ENCODE results near the gene MAPK10. TPM values are rescaled to one million over a fixed set of nuclear protein-coding genes. Genes with fewer than 3 reads are reported as not detected.

Gene MAPK10
- total RNA-seq, 1 donor from 2014 or later: 19.2 TPM

DNA sequence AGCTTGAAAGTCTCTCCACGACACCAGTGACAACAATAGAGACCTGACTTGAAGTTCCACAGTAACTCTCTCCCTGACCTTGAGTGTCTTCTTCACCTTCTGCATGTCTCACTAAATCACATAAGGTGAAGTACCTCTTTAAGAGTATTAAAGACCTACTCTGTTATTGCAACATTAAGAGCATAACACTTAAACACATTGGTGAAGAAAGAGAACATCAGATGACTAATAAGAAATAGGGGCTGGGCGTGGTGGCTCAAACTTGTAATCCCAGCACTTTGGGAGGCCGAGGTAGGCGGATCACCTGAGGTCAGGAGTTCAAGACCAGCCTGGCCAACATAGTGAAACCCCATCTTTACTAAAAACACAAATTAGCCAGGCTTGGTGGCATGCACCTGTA, 33.9 kb upstream of the MAPK10 start:
- no peaks in the 10 kb centered on the region for H3K4me1 Mint-ChIP-seq (ENCODE audit: unreplicated experiment)
- H3K36me3 Mint-ChIP-seq (ENCODE audit: unreplicated experiment): no peaks in the 10 kb centered on the region
- DNase-seq (ENCODE audit: extremely low spot score, unreplicated experiment): no peak
- H3K27me3 Mint-ChIP-seq (ENCODE audit: unreplicated experiment): peaks cover 3% of the 10 kb centered on the region
- no peak overlapping the region for H3K4me3 Mint-ChIP-seq (ENCODE audit: unreplicated experiment)
- H3K9me3 Mint-ChIP-seq (ENCODE audit: unreplicated experiment): no peaks in the 10 kb centered on the region
- no peak overlapping the region for H3K27ac Mint-ChIP-seq (ENCODE audit: unreplicated experiment)
- TF ChIP-seq, protein P1, sequence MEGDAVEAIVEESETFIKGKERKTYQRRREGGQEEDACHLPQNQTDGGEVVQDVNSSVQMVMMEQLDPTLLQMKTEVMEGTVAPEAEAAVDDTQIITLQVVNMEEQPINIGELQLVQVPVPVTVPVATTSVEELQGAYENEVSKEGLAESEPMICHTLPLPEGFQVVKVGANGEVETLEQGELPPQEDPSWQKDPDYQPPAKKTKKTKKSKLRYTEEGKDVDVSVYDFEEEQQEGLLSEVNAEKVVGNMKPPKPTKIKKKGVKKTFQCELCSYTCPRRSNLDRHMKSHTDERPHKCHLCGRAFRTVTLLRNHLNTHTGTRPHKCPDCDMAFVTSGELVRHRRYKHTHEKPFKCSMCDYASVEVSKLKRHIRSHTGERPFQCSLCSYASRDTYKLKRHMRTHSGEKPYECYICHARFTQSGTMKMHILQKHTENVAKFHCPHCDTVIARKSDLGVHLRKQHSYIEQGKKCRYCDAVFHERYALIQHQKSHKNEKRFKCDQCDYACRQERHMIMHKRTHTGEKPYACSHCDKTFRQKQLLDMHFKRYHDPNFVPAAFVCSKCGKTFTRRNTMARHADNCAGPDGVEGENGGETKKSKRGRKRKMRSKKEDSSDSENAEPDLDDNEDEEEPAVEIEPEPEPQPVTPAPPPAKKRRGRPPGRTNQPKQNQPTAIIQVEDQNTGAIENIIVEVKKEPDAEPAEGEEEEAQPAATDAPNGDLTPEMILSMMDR (IDR thresholded peaks at IDR 0.05): no peak

DNA sequence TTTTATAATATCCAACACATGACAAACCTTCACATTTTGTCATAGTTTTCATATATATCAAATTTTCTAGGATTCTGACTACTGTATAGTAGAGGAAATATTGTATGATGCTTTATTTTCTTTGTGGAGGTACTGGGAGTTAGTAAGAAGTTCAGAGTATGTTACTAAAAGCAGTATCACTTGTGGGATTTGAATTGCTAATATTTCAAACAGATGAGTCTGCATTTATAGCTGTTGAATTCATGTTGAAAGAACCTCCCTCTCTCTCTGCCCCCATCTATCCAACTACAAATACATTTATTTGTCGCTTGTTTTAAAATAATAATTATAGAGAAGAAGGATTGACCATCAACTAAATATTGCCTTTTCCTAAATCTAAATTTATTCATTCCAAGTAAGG, 29.8 kb upstream of the MAPK10 start:
- peaks cover 3% of the 10 kb centered on the region for H3K27me3 Mint-ChIP-seq (ENCODE audit: unreplicated experiment)
- TF ChIP-seq, protein P1 (IDR thresholded peaks at IDR 0.05): no peak
- H3K36me3 Mint-ChIP-seq (ENCODE audit: unreplicated experiment): no peaks in the 10 kb centered on the region
- H3K27ac Mint-ChIP-seq (ENCODE audit: unreplicated experiment): no peak overlapping the region
- H3K4me3 Mint-ChIP-seq (ENCODE audit: unreplicated experiment): no peak overlapping the region
- DNase-seq (ENCODE audit: extremely low spot score, unreplicated experiment): no peak
- H3K4me1 Mint-ChIP-seq (ENCODE audit: unreplicated experiment): peaks cover 9% of the 10 kb centered on the region
- no peaks in the 10 kb centered on the region for H3K9me3 Mint-ChIP-seq (ENCODE audit: unreplicated experiment)

DNA sequence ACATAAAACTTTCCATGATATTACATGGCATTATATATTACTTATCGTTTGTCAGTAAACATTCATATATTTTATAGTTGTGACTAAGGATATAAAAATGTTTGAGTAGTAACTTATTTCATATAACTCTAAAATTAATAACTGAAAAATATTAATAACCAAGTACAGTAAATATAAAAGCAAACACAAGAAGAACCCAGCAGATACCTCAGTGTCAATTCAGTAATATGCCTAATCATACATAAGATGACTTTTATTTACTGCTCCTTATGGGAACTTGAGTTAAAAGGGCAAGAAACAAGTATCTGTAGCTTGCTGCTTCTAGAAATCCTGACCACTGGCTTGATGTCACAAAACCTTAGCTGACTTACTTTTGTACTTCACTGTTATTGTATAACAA, 28.4 kb upstream of the MAPK10 start:
- H3K27me3 Mint-ChIP-seq (ENCODE audit: unreplicated experiment): peaks cover 3% of the 10 kb centered on the region
- H3K27ac Mint-ChIP-seq (ENCODE audit: unreplicated experiment): no peak overlapping the region
- no peak for DNase-seq (ENCODE audit: extremely low spot score, unreplicated experiment)
- no peaks in the 10 kb centered on the region for H3K36me3 Mint-ChIP-seq (ENCODE audit: unreplicated experiment)
- H3K9me3 Mint-ChIP-seq (ENCODE audit: unreplicated experiment): no peaks in the 10 kb centered on the region
- no peak overlapping the region for H3K4me3 Mint-ChIP-seq (ENCODE audit: unreplicated experiment)
- H3K4me1 Mint-ChIP-seq (ENCODE audit: unreplicated experiment): peaks cover 9% of the 10 kb centered on the region
- TF ChIP-seq, protein P1 (IDR thresholded peaks at IDR 0.05): no peak

DNA sequence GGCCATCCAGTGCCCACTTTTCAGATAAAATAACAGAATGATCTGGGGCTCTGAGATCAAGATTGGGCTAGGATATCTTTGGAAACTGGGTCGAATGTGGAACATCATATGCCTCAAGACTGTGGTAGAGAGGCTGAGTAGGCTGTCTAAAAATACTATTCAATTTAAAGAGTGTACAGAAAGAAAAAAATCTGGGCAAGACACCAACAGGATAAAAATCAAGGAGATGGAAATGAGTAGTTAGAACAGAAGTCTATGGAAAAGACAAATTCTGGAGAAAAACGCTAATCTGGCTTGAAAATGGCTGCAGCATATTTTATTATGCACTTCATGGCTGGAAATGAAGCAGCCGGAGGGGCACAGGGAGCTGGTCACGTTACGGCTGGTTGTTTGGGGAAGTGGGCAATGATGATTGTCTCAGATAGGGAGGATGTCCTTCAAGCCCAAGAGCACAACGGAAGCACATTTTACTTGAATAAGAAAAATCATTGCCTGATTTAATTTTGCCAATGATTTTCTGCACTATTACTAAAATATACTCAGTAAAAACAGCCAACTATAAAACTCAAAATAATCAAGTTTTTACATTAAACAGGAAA, 27.1 kb upstream of the MAPK10 start:
- peaks cover 9% of the 10 kb centered on the region for H3K4me1 Mint-ChIP-seq (ENCODE audit: unreplicated experiment)
- H3K36me3 Mint-ChIP-seq (ENCODE audit: unreplicated experiment): no peaks in the 10 kb centered on the region
- no peaks in the 10 kb centered on the region for H3K9me3 Mint-ChIP-seq (ENCODE audit: unreplicated experiment)
- TF ChIP-seq, protein P1 (IDR thresholded peaks at IDR 0.05): no peak
- peaks cover 3% of the 10 kb centered on the region for H3K27me3 Mint-ChIP-seq (ENCODE audit: unreplicated experiment)
- no peak for DNase-seq (ENCODE audit: extremely low spot score, unreplicated experiment)
- H3K4me3 Mint-ChIP-seq (ENCODE audit: unreplicated experiment): no peak overlapping the region
- no peak overlapping the region for H3K27ac Mint-ChIP-seq (ENCODE audit: unreplicated experiment)

DNA sequence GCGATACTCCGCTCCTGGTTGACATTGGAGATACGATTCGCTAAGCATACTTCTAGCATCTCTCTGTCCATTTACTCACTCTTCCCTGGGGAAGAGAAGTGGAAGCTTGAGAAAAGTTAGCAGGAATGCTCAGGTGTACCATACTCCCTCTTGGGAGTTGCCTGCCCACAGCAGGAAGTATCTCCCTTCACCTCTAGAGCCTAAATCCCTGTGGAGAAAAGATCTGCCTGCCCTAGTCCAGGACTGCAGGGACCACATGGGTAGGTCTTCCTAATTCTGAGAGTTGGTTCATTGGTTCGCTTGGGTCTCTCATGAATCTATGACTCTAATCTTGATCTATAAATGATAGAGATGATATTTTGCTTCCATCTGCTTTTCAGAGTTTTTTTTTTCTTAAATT, 26.3 kb upstream of the MAPK10 start:
- Mint-ChIP-seq H3K4me3 (ENCODE audit: unreplicated experiment) (no peak overlapping the region), H3K4me1 (ENCODE audit: unreplicated experiment) (peaks cover 12% of the 10 kb centered on the region), H3K9me3 (ENCODE audit: unreplicated experiment) (no peaks in the 10 kb centered on the region), H3K27ac (ENCODE audit: unreplicated experiment) (no peak overlapping the region), H3K36me3 (ENCODE audit: unreplicated experiment) (no peaks in the 10 kb centered on the region), H3K27me3 (ENCODE audit: unreplicated experiment) (no peaks in the 10 kb centered on the region)
- no peak for DNase-seq (ENCODE audit: extremely low spot score, unreplicated experiment)
- TF ChIP-seq, protein P1 (IDR thresholded peaks at IDR 0.05): no peak

Data from osteocyte (in vitro differentiated cells).